CD4-positive, alpha-beta memory T cell (primary cell): ENCODE results near the gene ENO3. TPM values are rescaled to one million over a fixed set of nuclear protein-coding genes. Genes with fewer than 3 reads are reported as not detected.

Experiments
- CTCF ChIA-PET: fragments of 350-600 bp; sonication (Branson Sonifier 250); formaldehyde crosslinking; loops from one replicate; lab custom pipeline; 2021; ENCODE audit warnings: inconsistent platforms; ENCODE audit not compliant: partially characterized antibody; lab: Charles Lee
- POLR2A ChIA-PET: fragments of 350-600 bp; sonication (Branson Sonifier 250); formaldehyde crosslinking; loops from one replicate; lab custom pipeline; 2021; ENCODE audit not compliant: partially characterized antibody; lab: Charles Lee
- DNase-seq, 5 donors: peaks; one replicate each; pipeline versions ENCODE4 v3.0.0 to v3.0.0-alpha.2; 2020 to 2022; ENCODE audit warnings: mixed read lengths in 1 of 5
- H3K27ac ChIP-seq: one replicate; pipeline ENCODE4 v1.7.0; 2013; ENCODE audit warnings: low read depth, low read length
- H3K27me3 ChIP-seq: 2 replicates; pipeline ENCODE4 v1.7.0; 2013; ENCODE audit warnings: mild to moderate bottlenecking, low read length, moderate library complexity; ENCODE audit not compliant: insufficient read depth
- H3K36me3 ChIP-seq: 2 replicates; pipeline ENCODE4 v1.7.0; 2013; ENCODE audit warnings: mild to moderate bottlenecking, low read length, moderate library complexity; ENCODE audit not compliant: insufficient read depth
- H3K4me1 ChIP-seq: 2 replicates; pipeline ENCODE4 v1.7.0; 2013; ENCODE audit warnings: mild to moderate bottlenecking, low read length, moderate library complexity; ENCODE audit not compliant: insufficient read depth
- H3K4me3 ChIP-seq, 2 donors: one replicate each; pipeline ENCODE4 v1.7.0; 2013; ENCODE audit warnings: low read length in 2 of 2, mild to moderate bottlenecking in 1 of 2
- H3K9me3 ChIP-seq, 2 donors: one replicate each; pipeline ENCODE4 v1.7.0; 2013; ENCODE audit warnings: low read length in 2 of 2, control low read depth in 1 of 2; ENCODE audit not compliant: control insufficient read depth in 1 of 2
- H3K27ac Mint-ChIP-seq, 7 donors: one replicate each; pipeline ENCODE4 v1.8.0; 2020 to 2021; ENCODE audit warnings: mixed read lengths in 7 of 7, mild to moderate bottlenecking in 6 of 7, inconsistent platforms in 3 of 7, moderate library complexity in 3 of 7
- H3K27me3 Mint-ChIP-seq, 2 donors: one replicate each; pipeline ENCODE4 v1.8.0; 2020 to 2021; ENCODE audit warnings: mixed read lengths in 2 of 2
- H3K36me3 Mint-ChIP-seq, 2 donors: one replicate each; pipeline ENCODE4 v1.8.0; 2020 to 2021; ENCODE audit warnings: mixed read lengths in 2 of 2, inconsistent platforms in 1 of 2, mild to moderate bottlenecking in 1 of 2
- H3K4me1 Mint-ChIP-seq, 4 donors: one replicate each; pipeline ENCODE4 v1.8.0; 2020 to 2021; ENCODE audit warnings: mixed read lengths in 4 of 4, mild to moderate bottlenecking in 1 of 4
- H3K4me3 Mint-ChIP-seq, 8 donors: one replicate each; pipeline ENCODE4 v1.8.0; 2020 to 2021; ENCODE audit warnings: mixed read lengths in 8 of 8, mild to moderate bottlenecking in 7 of 8, moderate library complexity in 6 of 8, inconsistent platforms in 3 of 8
- H3K9me3 Mint-ChIP-seq, 8 donors: one replicate each; pipeline ENCODE4 v1.8.0; 2020 to 2021; ENCODE audit warnings: mixed read lengths in 8 of 8, mild to moderate bottlenecking in 5 of 8, inconsistent platforms in 3 of 8, moderate library complexity in 1 of 8
- intact Hi-C: fragments of 100-400 bp; cut with micrococcal nuclease; formaldehyde crosslinking; loops from one replicate; pipeline ENCODE4 v1.15.1; 2023
- polyA plus RNA-seq, 2 donors: library from polyadenylated mRNA; unstranded; fragments of 300-500 nt; fragmentation: Illumina TruSeq; gene quantifications; one replicate each; pipeline ENCODE4 v1.2.3, GENCODE V29; 2021
- total RNA-seq, 2 experiments: library from RNA; stranded (reverse); gene quantifications; one replicate each; pipeline ENCODE4 v1.2.3, GENCODE V29; 2021

Gene ENO3
- total and polyA plus RNA-seq, 4 experiments from 2014 or later, result 1.5 to 21.8 (median 9.3) TPM

DNA sequence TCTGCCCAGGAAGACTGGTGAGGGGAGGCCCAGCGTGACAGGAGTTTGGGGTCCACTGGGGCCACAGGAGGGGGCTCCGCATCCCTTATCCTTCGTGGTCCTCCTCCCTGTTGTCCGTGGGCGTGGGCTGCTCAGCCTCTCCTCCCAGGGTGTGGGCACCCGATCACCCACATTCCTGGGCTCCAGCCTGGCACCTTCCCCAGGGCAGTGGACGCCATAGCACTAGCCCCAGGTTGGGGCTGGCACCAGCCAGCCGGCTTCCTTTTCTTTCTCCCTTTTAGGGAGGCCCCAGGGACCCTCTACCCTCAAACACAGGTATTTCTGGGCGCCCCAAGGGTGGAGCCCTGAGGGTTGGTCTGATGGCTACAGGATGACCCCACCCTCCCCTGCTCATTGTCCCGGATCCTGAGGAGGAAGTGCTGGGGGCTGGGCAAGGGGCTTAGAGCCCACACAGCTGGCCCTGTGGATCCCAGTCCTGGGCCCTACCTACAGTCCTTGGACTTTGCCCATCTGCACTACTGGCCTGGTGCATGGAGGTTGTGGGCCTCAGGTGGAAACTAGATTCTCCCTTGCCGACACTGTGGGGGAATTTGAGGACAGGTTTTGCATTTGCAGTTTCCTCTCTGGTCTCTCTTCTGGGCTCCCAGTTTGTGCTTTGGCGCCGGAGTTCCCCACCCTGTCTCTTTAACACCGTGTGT, 48.0 kb downstream of the ENO3 start:
- H3K27ac ChIP-seq, result peak overlapping the region; percentile 79
- Mint-ChIP-seq H3K27me3 (no peaks in the 10 kb centered on the region), H3K4me3 (peak overlapping the region; percentile 77 to 89 (median 82)), H3K36me3 (peaks cover 22 to 33% of the 10 kb centered on the region in 2 donors), H3K27ac (peak overlapping the region; percentile 9 to 94 (median 73)), H3K9me3 (no peaks in the 10 kb centered on the region), H3K4me1 (peaks cover 10 to 42% (median 24%) of the 10 kb centered on the region in 4 donors)
- H3K4me3 ChIP-seq, result peak overlapping the region; percentile 36 to 72
- no peaks in the 10 kb centered on the region for H3K9me3 ChIP-seq
- peaks cover 20% of the 10 kb centered on the region for H3K36me3 ChIP-seq
- ChIA-PET POLR2A (interaction anchor here (1.3 to 3.3 kb wide), 9 partner anchors 11 to 112 kb away, joined by 3 to 64 read pairs (median 18); partner anchors contain the start of genes CAMTA2, PFN1, RNF167 and SLC25A11), CTCF (interaction anchor here (2.5 to 2.9 kb wide), 2 partner anchors 11 to 63 kb away, joined by 16 read pairs; partner anchors contain the start of gene CAMTA2)
- DNase-seq, result peak in 1 of 5 donors; percentile 9
- no peaks in the 10 kb centered on the region for H3K27me3 ChIP-seq
- H3K4me1 ChIP-seq, result peaks cover 22% of the 10 kb centered on the region
- intact Hi-C loops, result loop anchor here (2.0 to 5.0 kb wide), 2 partner anchors 58 to 287 kb away; partner anchors contain the start of genes ARRB2, RNF167 and SLC25A11

DNA sequence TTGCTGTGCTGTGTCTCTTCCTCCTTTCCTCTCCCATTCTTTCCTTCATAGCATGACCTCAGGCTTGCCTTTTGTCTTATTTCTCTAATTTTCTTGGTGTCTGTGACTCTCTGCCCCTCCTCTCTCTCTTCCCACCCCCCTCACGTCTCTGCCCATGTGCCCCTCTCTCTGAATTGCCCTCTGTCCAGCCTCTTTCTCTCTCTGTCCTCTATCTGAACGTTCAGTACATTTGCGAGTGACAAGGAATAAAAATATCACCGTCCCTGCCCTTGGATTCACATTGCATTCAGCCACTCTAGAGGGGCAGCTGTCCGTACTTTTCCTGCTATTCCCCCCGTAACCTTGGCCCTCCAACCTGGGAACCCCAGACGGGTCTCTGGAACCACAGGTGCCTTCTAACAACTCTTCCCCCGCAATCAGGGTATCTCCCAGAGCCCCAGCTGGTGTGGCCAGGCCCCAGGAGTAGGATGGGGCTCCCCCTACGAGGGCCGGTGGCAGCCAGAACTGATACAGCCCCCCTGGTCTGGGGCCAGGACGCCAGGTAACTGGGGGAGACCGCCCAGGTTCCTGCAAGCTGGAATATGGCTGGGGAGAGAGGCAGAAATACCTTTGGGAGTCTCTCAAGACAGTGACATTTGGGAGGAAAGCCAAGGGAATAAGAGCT, 48.6 kb downstream of the ENO3 start:
- DNase-seq, result no peak
- Histone ChIP-seq H3K4me1 (peaks cover 22% of the 10 kb centered on the region), H3K9me3 (no peaks in the 10 kb centered on the region), H3K4me3 (no peak overlapping the region), H3K27me3 (no peaks in the 10 kb centered on the region), H3K27ac (peak overlapping the region; percentile 79), H3K36me3 (peaks cover 27% of the 10 kb centered on the region)
- Mint-ChIP-seq H3K9me3 (no peaks in the 10 kb centered on the region), H3K27ac (peak overlapping the region; percentile 22 to 94 (median 53)), H3K36me3 (peaks cover 29 to 40% of the 10 kb centered on the region in 2 donors), H3K4me3 (peak overlapping the region; percentile 72 to 89 (median 81)), H3K27me3 (no peaks in the 10 kb centered on the region), H3K4me1 (peaks cover 10 to 42% (median 24%) of the 10 kb centered on the region in 4 donors)
- ChIA-PET POLR2A (interaction anchor here (1.3 to 3.3 kb wide), 2 partner anchors 11 to 32 kb away, joined by 3 to 18 read pairs; no protein-coding TSS in a partner anchor), CTCF (interaction anchor here (1.2 kb wide), 1 partner anchor 97 kb away, joined by 3 read pairs; the partner anchor contains the start of gene CHRNE)
- intact Hi-C loops, result loop anchor here (2.0 to 5.0 kb wide), 2 partner anchors 59 to 287 kb away; partner anchors contain the start of genes ARRB2, RNF167 and SLC25A11

DNA sequence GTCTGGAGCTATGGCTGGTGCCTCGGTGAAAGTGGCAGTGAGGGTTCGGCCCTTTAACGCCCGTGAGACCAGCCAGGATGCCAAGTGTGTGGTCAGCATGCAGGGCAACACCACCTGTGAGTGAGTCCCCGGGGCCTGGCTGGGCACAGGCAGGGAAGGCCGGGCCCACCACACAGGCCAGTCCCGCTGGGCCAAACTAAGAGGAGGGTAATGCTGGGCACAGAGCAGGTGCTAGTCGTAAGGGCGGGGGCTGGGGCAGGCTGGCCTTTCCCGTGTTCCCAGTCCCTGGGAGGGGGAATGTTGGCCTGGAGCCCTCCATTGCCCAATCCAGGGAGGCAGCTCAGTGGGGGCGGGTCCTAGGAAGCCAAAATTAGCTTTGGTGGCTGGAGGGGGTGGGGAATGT, 49.3 kb downstream of the ENO3 start:
- H3K4me1 Mint-ChIP-seq, result peaks cover 10 to 36% (median 21%) of the 10 kb centered on the region in 4 donors
- ChIA-PET CTCF (interaction anchor here (1.2 kb wide), 1 partner anchor 98 kb away, joined by 3 read pairs; the partner anchor contains the start of gene CHRNE), POLR2A (interaction anchor here (1.3 kb wide), 1 partner anchor 12 kb away, joined by 3 read pairs; no protein-coding TSS in a partner anchor)
- peak overlapping the region in 2 of 7 donors; percentile 33 to 42 for H3K27ac Mint-ChIP-seq
- intact Hi-C loops, result no loop called here
- no peaks in the 10 kb centered on the region for H3K27me3 Mint-ChIP-seq
- H3K4me1 ChIP-seq, result peaks cover 22% of the 10 kb centered on the region
- peaks cover 31% of the 10 kb centered on the region for H3K36me3 ChIP-seq
- no peaks in the 10 kb centered on the region for H3K9me3 ChIP-seq
- peak overlapping the region; percentile 9 for H3K27ac ChIP-seq
- H3K27me3 ChIP-seq, result no peaks in the 10 kb centered on the region
- no peak for DNase-seq
- peak overlapping the region in 1 of 8 donors; percentile 43 for H3K4me3 Mint-ChIP-seq
- H3K36me3 Mint-ChIP-seq, result peaks cover 36 to 47% of the 10 kb centered on the region in 2 donors
- no peak overlapping the region for H3K4me3 ChIP-seq
- H3K9me3 Mint-ChIP-seq, result no peaks in the 10 kb centered on the region

- no peaks in the 10 kb centered on the region for H3K9me3 ChIP-seq
- H3K4me1 ChIP-seq, result peaks cover 16% of the 10 kb centered on the region
- intact Hi-C loops, result no loop called here
- peaks cover 8 to 24% (median 15%) of the 10 kb centered on the region in 4 donors for H3K4me1 Mint-ChIP-seq
- H3K36me3 Mint-ChIP-seq, result peaks cover 46 to 57% of the 10 kb centered on the region in 2 donors
- H3K27me3 ChIP-seq, result no peaks in the 10 kb centered on the region
- H3K4me3 ChIP-seq, result no peak overlapping the region
- no peaks in the 10 kb centered on the region for H3K27me3 Mint-ChIP-seq
- no peak overlapping the region for H3K4me3 Mint-ChIP-seq
- no peak overlapping the region for H3K27ac ChIP-seq
- peak overlapping the region in 2 of 7 donors; percentile 35 to 66 for H3K27ac Mint-ChIP-seq
- H3K36me3 ChIP-seq, result peaks cover 36% of the 10 kb centered on the region
- CTCF ChIA-PET, result no interaction called here
- DNase-seq, result no peak
- peaks cover 0 to 2% (median 0%) of the 10 kb centered on the region in 8 donors for H3K9me3 Mint-ChIP-seq
- POLR2A ChIA-PET, result interaction anchor here (2.0 kb wide), 1 partner anchor 62 kb away, joined by 10 read pairs; the partner anchor contains the start of genes RNF167 and SLC25A11
Measured at GRCh38 chr17:5002121-5002788, 51.3 kb downstream of the ENO3 start.

DNA sequence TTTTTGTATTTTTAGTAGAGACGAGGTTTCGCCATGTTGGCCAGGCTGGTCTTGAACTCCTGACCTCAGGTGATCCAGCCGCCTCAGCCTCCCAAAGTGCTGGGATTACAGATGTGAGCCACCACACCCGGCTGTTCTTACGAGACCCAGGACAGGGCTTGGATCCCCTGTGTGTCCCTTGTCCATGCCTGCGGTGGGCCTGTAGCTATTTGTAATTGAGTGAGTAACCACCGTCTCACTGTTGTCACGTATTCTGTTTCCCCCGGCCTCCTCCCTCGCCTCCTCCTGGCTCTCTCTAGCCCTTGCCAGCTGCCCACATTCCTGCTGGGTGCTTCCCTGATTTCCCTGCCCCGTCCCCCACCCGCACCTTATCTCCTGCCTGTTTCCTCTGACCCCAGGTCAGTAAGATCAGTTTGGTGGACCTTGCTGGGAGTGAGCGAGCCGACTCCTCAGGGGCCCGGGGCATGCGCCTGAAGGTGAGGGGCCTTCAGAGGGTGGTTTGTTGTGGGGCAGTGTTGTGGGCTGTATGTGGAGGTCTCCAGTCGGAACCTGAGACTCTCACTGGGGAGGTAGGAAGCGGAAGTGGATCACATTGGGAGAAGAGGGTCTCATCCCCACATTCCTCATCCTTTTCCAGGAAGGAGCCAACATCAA, 52.4 kb downstream of the ENO3 start:
- CTCF ChIA-PET, result no interaction called here
- Mint-ChIP-seq H3K4me1 (peaks cover 8 to 24% (median 15%) of the 10 kb centered on the region in 4 donors), H3K36me3 (peaks cover 54 to 68% of the 10 kb centered on the region in 2 donors), H3K27ac (peak overlapping the region in 1 of 7 donors; percentile 67), H3K4me3 (no peak overlapping the region), H3K27me3 (no peaks in the 10 kb centered on the region), H3K9me3 (peaks cover 0 to 2% (median 0%) of the 10 kb centered on the region in 8 donors)
- intact Hi-C loops, result no loop called here
- POLR2A ChIA-PET, result no interaction called here
- Histone ChIP-seq H3K9me3 (no peaks in the 10 kb centered on the region), H3K4me1 (peaks cover 15% of the 10 kb centered on the region), H3K36me3 (peaks cover 36% of the 10 kb centered on the region), H3K4me3 (no peak overlapping the region), H3K27me3 (no peaks in the 10 kb centered on the region), H3K27ac (no peak overlapping the region)
- no peak for DNase-seq
